Urothelium cell line (cell line): ENCODE results near the gene VTN.
"Not testable (repeated sequence)": the region's sequence is repeated elsewhere in the genome, so short reads cannot be mapped to it uniquely, and the experiment has no call there.

ENCODE experiments used
- DNase-seq: peaks from one replicate; pipeline ENCODE4 v3.0.0; 2011; ENCODE audit warnings: low spot score, mixed read lengths
- FAIRE-seq: peaks from 2 replicates; lab custom pipeline; 2011; peaks lifted over from hg19 to GRCh38; lab: Jason Lieb, UNC

Gene VTN

GRCh38 chr17:28345419-28346198, 24.5 kb downstream of the VTN start:
- no peak for FAIRE-seq
- DNase-seq, result no peak

- DNase-seq (no peak), FAIRE-seq (no peak)
These were observed 25.6 kb downstream of the VTN start for GRCh38 chr17:28344435-28344901.

- DNase-seq, result no peak
- no peak for FAIRE-seq
These were observed 26.1 kb downstream of the VTN start for GRCh38 chr17:28344011-28344410.

GRCh38 chr17:28343491-28343932, 26.6 kb downstream of the VTN start:
- no peak for DNase-seq
- peak; percentile 78 for FAIRE-seq

GRCh38 chr17:28342313-28342712, 27.8 kb downstream of the VTN start:
- DNase-seq, result no peak
- peak; percentile 58 for FAIRE-seq

GRCh38 chr17:28341516-28341915, 28.6 kb downstream of the VTN start:
- no peak for DNase-seq
- FAIRE-seq, result no peak

- no peak for FAIRE-seq
- no peak for DNase-seq
These were observed 29.7 kb downstream of the VTN start for GRCh38 chr17:28340374-28340773.

GRCh38 chr17:28339431-28339830, 30.7 kb downstream of the VTN start:
- FAIRE-seq, result no peak

GRCh38 chr17:28338769-28339212, 31.3 kb downstream of the VTN start:
- FAIRE-seq, DNase-seq: not testable (repeated sequence)

More at GRCh38 chr17:28339431-28339830, 30.7 kb downstream of the VTN start:
- DNase-seq, result no peak

GRCh38 chr17:28338056-28338768, 31.9 kb downstream of the VTN start:
- DNase-seq, result no peak
- FAIRE-seq, result no peak

- peak; percentile 67 for DNase-seq
- FAIRE-seq, result peak; percentile 46
These were observed 33.9 kb downstream of the VTN start for GRCh38 chr17:28335959-28336871.

GRCh38 chr17:28335201-28335958, 34.7 kb downstream of the VTN start, which contains the start of the genes IFT20 and TNFAIP1:
Gene IFT20 (minus strand): TSS chr17:28335472. CDS start chr17:28331985, 3,487 bp downstream.
Gene TNFAIP1 (plus strand): TSS chr17:28335761. CDS start chr17:28339522, 3,761 bp downstream.
- DNase-seq (peak; percentile 97), FAIRE-seq (peak; percentile 58)

GRCh38 chr17:28334666-28335200, 35.4 kb downstream of the VTN start:
- DNase-seq (peak; percentile 29), FAIRE-seq (no peak)

- no peak for FAIRE-seq
- DNase-seq, result no peak
These were observed 35.9 kb downstream of the VTN start for GRCh38 chr17:28334171-28334570.

- DNase-seq (no peak), FAIRE-seq (no peak)
These were observed 36.9 kb downstream of the VTN start for GRCh38 chr17:28333083-28333746.

GRCh38 chr17:28331891-28332420, 38.2 kb downstream of the VTN start:
- FAIRE-seq (no peak), DNase-seq (no peak)

- FAIRE-seq, result no peak
- no peak for DNase-seq
These were observed 39.4 kb downstream of the VTN start for GRCh38 chr17:28330671-28331070.

- FAIRE-seq (no peak), DNase-seq (no peak)
These were observed 41.8 kb downstream of the VTN start for GRCh38 chr17:28328325-28328724.

GRCh38 chr17:28327709-28328108, 42.4 kb downstream of the VTN start:
- FAIRE-seq (no peak), DNase-seq (no peak)
